ENCODE results near the gene ITGB1BP1.

- TF ChIP-seq, protein P1, sequence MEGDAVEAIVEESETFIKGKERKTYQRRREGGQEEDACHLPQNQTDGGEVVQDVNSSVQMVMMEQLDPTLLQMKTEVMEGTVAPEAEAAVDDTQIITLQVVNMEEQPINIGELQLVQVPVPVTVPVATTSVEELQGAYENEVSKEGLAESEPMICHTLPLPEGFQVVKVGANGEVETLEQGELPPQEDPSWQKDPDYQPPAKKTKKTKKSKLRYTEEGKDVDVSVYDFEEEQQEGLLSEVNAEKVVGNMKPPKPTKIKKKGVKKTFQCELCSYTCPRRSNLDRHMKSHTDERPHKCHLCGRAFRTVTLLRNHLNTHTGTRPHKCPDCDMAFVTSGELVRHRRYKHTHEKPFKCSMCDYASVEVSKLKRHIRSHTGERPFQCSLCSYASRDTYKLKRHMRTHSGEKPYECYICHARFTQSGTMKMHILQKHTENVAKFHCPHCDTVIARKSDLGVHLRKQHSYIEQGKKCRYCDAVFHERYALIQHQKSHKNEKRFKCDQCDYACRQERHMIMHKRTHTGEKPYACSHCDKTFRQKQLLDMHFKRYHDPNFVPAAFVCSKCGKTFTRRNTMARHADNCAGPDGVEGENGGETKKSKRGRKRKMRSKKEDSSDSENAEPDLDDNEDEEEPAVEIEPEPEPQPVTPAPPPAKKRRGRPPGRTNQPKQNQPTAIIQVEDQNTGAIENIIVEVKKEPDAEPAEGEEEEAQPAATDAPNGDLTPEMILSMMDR (IDR thresholded peaks at IDR 0.05), result no peak
- no peak for TF ChIP-seq POLR2A (IDR thresholded peaks at IDR 0.05)
Observed at GRCh38 chr2:9378433-9379390, 44.6 kb downstream of the ITGB1BP1 start.

Data from Peyer's patch (tissue), 4 donors.